ENCODE results near the gene SUPV3L1.
A peak's percentile ranks its signal among the peaks of the same experiment; 100 is the strongest.
"Not testable (repeated sequence)": the region's sequence is repeated elsewhere in the genome, so short reads cannot be mapped to it uniquely, and the experiment has no call there.

SUPV3L1 gene

DNA sequence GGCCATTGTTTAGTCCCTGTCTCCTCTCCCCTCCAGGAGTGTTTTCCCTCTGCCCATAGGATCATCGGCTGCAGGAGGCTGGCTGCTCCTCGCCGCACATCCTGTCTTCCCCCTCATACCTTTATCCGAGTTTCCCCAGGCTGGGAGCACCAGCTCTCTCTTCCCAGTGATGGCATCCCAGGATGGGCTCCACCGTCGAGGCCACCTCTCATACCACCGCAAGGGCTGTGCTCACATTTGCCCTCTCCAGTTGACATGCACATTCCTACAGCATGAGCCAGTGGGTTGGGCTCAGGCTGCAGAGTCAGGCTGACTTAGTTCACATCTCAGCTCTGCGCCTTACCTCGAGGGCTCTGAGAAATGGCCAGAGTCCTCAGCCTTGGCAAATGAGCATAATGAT, 52.2 kb downstream of the SUPV3L1 start:
- no peak for DNase-seq (ENCODE audit: low spot score)

DNA sequence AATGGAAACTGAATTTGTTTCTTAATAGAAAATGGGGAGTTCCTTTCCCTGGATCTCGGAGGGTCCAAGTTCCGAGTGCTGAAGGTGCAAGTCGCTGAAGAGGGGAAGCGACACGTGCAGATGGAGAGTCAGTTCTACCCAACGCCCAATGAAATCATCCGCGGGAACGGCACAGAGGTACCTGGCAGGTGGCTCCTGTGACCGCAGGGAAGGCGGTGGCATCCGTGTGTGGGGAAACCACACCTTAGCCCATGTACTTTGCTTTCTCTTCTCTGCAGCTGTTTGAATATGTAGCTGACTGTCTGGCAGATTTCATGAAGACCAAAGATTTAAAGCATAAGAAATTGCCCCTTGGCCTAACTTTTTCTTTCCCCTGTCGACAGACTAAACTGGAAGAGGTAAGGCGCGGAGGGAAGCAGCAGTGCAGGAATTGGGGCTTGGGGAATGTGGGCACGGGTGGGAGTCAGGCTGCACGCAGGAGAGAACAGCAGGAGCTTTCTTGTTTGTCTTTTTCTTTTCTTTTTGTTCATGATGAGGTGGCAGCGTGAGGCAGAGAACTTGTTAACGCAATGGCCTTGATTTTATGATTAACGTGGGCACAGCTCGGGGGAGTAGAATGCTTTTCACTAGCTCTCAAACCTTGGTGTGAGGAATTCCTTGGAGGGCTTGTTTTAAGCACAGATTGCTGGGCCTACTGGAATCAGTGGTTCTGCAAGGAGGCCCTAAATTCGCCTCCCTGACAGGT, 52.9 kb downstream of the SUPV3L1 start:
- no peak for DNase-seq (ENCODE audit: low spot score)

DNA sequence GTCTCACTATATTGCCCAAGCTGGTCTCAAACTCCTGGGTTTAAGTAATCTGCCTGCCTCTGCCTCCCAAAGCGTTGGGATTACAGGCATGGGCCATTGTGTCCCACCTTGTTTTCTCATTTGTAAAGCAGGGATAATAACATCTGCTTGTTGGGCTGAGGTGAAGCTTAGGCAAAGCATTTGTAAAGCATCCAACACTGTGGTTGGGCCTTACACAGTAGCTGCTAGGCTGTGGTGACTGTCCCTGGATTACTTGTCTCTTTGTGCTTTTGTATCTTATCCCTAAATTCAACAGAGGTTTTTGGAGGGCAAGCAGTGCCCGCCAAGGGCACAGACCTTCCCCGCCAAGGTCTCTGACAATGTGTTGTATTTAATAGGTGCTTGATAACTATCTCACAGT, 54.4 kb downstream of the SUPV3L1 start:
- DNase-seq (ENCODE audit: low spot score) = no peak

DNA sequence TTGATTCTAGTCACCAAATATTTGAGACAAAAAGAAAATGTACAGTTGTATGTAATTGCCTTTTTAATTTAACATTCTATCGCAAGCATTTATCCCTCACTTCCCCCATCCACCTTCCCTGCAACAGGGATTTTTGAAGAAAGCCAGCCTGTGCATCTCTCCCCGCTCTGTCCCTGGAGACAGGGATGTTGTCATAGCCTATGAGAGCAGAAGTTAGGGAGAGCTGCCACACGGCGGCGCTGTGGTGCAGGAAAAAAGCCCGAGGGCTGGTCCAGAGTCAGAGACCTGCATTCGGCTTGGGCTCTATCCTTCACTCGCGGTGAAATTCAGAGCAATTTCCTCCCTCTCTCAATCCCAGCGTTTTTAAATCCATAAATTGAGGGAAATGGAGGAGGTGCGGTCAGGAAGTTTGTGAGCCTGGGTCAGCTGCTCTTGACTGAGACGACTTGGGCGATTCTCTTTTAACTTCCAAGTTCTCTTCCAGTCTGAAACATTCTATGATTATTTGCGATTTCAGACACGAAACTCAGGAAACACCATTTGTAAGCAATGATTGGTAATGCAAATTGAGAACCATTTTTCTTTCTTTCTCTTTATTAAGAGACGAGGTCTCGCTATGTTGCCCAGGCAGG, 57.6 kb downstream of the SUPV3L1 start:
- DNase-seq (ENCODE audit: low spot score) = peak; percentile 73

DNA sequence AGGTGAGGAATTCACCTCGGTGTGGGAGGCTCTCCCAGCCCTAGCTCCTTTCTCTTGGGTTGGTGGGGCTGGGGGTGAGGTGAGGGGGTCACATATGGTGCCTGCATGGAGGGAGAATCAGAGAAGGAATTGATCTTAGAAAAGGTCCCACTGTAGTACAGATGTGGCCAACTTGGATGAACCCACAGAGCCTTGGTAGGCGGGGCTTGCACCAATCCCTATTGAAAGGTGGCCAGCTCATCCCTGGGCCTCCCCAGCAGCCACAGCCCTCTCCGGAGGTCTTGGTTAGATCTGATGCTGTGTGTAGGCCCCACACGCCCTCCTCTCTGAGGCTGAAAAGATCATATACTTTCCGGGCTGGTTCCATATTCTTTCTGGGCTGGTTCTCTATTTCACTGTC, 59.1 kb downstream of the SUPV3L1 start:
- DNase-seq (ENCODE audit: low spot score) = no peak

DNA sequence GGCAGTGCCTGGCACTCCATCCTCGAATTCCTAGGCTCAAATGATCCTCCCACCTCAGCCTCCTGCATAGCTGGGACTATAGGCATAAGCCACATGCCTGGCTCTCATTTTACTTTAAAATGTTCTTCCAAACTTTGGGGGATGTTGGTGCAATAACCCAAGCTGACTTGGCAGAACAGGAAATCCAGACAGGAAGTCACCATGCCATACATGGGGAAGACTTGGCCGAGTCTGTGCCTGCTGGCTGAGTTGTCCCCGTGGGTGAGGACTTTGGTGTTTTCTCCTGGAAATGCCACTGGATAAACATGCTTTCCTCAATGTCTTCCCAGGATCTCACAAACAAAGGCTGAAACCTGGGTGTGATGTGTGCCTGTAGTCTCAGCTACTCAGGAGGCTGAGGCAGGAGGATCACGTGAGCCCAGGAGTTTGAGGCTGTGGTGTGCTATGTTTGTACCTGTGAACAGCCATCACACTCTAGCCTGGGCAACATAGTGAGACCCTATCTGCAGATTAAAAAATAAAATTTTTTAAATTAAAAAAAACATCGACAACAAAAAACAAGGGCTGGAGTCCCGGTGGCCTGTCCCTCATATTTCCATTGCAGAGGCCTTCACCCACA, 59.9 kb downstream of the SUPV3L1 start:
- no peak for DNase-seq (ENCODE audit: low spot score)

DNA sequence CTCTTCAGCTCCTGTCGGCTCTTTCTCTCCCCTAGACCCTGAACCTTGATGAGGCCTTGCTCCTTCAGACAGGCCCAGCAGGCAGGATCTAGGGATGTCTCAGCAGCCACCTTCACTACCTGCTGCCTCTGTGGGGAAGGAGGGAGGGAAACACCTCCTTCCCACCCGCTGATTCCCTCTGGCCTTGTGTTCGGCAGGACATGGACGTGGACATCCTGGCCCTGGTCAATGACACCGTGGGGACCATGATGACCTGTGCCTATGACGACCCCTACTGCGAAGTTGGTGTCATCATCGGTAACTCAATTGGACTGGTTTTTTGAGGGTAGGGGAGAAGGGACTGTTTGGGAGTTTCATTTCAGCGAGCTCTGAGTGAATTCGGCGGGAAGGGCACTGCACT, 60.4 kb downstream of the SUPV3L1 start:
- DNase-seq (ENCODE audit: low spot score) = no peak

DNA sequence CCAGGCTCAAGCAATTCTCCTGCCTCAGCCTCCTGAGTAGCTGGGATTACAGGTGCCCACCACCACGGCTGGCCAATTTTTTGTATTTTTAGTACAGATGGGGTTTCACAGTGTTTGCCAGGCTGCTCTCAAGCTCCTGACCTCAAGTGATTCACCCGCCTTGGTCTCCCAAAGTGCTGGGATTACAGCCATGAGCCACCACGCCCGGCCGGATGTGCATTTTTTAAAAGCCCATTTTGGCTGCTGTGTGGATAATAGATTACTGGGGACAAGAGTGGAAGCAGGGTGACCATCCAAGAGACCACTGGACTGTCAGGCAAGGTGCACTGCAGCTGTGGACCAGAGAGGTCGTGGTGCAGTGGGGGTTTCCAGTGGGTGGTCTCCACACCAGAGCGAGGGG, 61.5 kb downstream of the SUPV3L1 start:
- no peak for DNase-seq (ENCODE audit: low spot score)

DNA sequence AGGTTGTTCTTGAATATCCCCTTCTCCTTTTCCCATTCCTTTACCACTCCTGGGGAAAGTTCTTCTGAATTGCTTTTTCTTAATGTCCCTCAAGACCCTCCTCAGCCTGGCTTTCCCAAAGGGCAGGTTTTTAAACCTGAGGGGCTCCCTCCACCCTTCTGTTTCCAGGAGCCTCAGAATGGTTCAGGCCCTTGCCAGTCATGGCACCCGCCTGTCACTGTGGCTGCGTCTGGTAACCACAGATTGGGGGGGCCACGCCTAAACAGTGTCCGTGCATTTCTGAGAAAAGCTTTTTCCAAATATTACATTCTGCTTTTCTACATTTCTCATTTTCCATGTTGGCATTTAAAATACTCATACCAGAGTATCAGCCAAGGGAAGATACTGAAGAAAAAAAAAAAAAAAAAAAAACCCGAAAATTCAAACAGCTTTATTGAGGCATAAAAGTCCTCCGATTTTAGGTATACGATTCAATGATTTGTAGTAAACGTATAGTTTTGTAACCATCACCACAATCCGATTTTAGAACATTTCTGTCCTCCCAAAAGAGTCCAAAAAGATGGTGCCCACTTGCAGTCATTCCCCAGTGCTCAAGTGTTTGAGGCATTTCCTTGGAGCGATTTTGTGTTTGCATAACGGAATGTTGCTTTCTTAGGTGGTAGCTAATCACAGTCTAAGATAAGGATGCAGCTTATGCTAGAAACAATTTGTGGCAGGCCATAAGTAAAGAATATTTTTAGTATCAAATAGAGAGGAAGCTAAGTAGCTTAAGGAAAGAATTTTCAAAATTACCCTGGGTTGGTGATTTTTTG, 62.2 kb downstream of the SUPV3L1 start:
- DNase-seq (ENCODE audit: low spot score) = no peak

DNA sequence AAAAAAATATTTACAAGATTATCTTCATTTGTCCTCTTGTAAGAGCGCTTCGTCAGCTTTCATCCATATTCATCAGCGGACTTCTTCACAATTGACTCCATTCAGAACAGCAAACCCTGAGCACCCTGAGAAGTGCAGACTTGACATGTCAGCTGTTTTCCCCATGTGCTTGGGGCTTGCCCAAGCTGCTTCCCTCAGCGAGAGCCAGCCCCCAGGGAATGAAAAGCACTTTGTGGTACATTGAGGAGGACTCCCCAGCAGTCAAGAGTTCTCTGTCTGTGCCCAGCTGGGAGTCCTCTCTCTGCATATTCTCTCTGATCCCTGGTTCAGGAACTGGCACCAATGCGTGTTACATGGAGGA, 62.8 kb downstream of the SUPV3L1 start:
- DNase-seq (ENCODE audit: low spot score) = no peak

DNA sequence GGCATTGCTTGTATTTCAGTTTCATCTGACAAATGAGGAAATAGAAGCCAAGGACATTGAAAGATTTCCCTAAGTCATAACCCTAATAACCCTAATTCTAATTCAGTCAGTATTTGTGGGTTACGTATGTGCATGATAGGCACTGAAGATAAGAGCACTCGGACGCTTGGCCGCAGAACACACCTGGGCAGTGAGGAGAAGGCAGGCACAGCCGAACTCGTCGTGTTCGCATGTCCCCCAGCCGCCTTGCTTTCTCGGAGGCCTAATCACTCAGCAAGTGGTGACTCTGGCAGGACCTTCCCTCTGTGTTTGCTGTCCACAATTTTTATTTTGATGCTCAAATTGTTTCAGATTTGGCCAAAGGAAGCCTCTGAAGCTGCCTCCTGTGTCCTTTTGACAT, 63.8 kb downstream of the SUPV3L1 start:
- no peak for DNase-seq (ENCODE audit: low spot score)

DNA sequence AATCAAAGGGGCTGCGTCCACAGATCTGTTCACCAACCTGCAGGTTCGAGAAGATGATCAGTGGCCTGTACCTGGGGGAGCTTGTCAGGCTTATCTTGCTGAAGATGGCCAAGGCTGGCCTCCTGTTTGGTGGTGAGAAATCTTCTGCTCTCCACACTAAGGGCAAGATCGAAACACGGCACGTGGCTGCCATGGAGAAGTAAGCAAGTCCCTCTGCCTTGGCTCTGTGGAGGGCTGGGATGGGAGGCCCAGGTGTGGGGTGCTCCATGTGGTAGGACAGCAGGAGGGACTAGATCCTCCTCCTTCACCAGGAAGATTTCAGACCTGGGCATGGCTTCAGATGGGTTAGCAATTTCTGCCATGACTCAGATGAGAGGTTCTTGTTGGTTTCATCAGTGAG, 66.0 kb downstream of the SUPV3L1 start:
- DNase-seq (ENCODE audit: low spot score) = no peak

DNA sequence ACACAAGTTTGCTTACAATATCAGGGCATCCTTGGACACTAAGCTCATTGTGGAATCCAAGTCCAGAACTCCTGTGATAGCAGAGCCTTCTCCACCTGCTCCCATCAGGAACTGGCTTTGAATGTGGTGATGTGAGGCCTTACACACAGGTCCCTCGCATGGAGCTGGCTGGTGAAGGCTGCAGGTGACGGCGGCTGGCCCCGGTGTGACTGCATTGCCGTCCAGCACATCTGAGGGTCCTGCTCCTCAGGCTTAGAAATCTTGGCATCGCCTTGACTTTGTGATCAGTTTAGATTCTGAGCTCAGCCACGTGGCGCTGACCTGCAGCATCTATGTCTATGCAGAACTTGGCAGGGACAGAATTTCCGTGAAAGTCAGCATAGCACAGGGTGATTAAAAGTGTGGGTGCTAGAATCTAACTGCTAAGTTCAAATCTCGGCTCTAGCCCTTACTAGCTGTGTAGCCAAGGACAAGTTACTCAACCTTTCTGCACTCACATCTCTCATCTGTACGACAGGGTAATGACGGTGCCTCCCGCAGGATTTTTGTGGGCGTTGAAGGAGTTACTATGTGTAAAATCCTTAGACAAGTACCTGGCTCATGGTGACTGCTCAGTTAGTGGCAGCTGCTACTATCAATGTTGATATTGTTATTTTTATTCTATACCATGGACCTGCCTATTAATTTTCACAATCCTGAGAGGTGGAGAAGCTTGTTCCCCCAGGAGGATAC, 66.7 kb downstream of the SUPV3L1 start:
- DNase-seq (ENCODE audit: low spot score) = no peak

DNA sequence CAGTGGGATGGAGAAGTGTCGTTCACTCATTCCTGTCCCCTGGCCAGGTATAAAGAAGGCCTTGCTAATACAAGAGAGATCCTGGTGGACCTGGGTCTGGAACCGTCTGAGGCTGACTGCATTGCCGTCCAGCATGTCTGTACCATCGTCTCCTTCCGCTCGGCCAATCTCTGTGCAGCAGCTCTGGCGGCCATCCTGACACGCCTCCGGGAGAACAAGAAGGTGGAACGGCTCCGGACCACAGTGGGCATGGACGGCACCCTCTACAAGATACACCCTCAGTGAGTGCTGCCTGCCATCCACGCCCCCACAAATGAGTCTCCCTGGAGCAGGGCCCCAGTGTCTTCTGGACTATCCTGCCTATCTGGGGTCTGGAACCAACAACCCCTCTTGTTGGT, 67.3 kb downstream of the SUPV3L1 start:
- DNase-seq (ENCODE audit: low spot score) = no peak

DNA sequence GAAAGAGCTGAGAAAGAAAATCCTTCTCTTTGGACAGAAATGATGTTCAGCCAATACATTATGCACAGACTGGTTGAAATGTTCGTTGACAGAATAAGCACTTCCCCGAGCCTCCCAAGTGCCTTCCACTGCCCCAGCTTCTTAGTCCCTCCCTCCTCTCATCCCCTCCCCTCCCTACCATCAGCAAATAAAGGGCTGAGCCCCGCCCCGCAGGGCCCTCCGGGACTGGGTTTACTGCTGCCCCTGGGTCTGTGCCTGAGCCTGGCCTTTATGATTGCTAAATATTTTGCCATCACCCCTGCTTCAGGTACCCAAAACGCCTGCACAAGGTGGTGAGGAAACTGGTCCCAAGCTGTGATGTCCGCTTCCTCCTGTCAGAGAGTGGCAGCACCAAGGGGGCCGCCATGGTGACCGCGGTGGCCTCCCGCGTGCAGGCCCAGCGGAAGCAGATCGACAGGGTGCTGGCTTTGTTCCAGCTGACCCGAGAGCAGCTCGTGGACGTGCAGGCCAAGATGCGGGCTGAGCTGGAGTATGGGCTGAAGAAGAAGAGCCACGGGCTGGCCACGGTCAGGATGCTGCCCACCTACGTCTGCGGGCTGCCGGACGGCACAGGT, 68.2 kb downstream of the SUPV3L1 start:
- no peak for DNase-seq (ENCODE audit: low spot score)

DNA sequence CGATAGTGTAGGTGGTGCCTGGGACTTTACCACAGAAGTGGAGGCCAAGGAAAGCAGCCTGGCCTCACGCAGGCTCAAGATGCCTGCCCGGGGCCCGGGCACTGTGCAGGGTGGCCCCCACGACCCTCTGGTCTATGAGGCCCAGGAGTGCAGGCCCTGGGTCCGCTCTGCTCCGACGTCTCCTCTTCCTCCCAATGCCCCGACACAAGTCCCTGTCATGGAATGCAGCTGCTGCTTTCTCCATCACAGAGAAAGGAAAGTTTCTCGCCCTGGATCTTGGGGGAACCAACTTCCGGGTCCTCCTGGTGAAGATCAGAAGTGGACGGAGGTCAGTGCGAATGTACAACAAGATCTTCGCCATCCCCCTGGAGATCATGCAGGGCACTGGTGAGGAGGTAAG, 70.0 kb downstream of the SUPV3L1 start:
- no peak for DNase-seq (ENCODE audit: low spot score)

DNA sequence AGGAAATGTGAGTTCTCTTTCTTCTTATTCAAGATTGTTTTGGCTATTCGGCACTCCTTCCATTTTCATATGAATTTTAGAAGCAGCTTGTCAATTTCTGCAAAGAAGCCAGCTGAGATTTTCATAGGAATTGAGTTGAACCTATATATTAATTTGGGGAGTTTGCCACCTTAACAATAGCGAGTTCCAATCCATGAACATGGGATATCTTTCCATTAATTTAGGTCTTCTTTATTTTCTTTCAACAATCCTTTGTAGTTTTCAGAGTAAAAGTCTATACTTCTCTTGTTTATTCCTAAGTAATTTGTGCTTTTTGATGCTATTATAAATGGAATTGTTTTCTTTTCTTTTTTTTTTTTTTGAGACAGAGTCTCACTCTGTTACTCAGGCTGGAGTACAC, 71.4 kb downstream of the SUPV3L1 start:
- not testable (repeated sequence) for DNase-seq (ENCODE audit: low spot score)

DNA sequence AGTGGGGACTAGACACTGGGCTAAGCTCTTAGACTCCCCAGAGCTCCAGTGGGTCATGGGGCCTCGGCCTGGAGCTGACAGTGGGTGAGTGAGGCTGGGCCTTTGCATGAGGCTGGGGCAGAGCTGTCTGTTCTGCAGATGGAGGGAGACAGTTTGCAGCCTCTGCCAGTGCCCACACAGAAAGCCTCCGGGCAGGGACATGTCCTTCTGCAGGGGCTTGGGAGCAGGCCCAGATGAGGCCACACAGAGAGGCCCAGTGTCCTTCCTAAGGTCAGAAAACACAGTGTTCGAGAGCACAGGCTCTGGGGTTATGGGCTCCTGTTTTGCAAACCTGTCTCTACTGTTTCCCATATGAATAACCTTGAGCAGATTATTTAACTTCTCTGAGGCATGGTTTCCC, 73.1 kb downstream of the SUPV3L1 start:
- DNase-seq (ENCODE audit: low spot score) = no peak

DNA sequence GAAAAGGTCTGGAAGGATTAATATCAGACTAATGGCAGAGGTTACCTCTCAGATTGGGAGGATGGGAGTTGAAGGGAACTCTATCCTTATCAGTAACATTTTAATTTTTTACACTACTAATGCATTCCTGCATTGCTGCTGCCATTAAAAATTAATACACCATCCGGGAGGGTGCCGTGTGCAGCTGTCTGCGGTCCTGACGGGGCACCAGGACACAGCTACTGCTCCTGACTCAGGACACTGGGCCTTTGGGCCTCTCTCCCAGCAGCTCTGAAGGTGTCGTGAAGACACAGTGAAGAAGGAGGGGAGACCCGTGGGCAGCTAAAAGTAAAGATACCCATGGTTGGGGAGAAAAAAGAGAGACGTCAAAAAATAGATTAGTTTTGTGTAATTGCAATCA, 74.8 kb downstream of the SUPV3L1 start:
- no peak for DNase-seq (ENCODE audit: low spot score)

All from HuH-7 (cell line).